CD4-positive, CD25-positive, alpha-beta regulatory T cell (primary cell): ENCODE measurements around the gene ISLR2. TPM values are rescaled to one million over a fixed set of nuclear protein-coding genes. Genes with fewer than 3 reads are reported as not detected.
"Not testable (repeated sequence)": the region's sequence is repeated elsewhere in the genome, so short reads cannot be mapped to it uniquely, and the experiment has no call there.

ENCODE experiments used
- ATAC-seq, 2 donors: fragments of 150-1000 bp; cut with Tn5 transposase; one replicate each; pipeline ENCODE4 v1.10.0; 2021; ENCODE audit warnings: low read depth in 2 of 2, moderate number of reproducible peaks in 2 of 2, moderate library complexity in 1 of 2
- DNase-seq, 3 donors: peaks; one replicate each; pipeline versions ENCODE4 v3.0.0 to v3.0.0-alpha.2; 2012 to 2022; ENCODE audit warnings: mixed read lengths in 1 of 3
- H3K27ac ChIP-seq: one replicate; pipeline ENCODE4 v1.7.0; 2013; ENCODE audit warnings: mild to moderate bottlenecking, low read length; ENCODE audit not compliant: insufficient read depth, poor library complexity, severe bottlenecking
- H3K27me3 ChIP-seq: one replicate; pipeline ENCODE4 v1.7.0; 2013; ENCODE audit warnings: low read length; ENCODE audit not compliant: control insufficient read depth, insufficient read depth
- H3K36me3 ChIP-seq: one replicate; pipeline ENCODE4 v1.7.0; 2013; ENCODE audit warnings: mild to moderate bottlenecking, low read length, moderate library complexity; ENCODE audit not compliant: control insufficient read depth, insufficient read depth
- H3K4me1 ChIP-seq: 2 replicates; pipeline ENCODE4 v1.7.0; 2013; ENCODE audit warnings: mild to moderate bottlenecking, low read length; ENCODE audit not compliant: insufficient read depth, control insufficient read depth, poor library complexity, severe bottlenecking
- H3K4me3 ChIP-seq: one replicate; pipeline ENCODE4 v1.7.0; 2013; ENCODE audit warnings: low read depth, mild to moderate bottlenecking, low read length, moderate library complexity
- H3K9me3 ChIP-seq, 2 experiments: 1 replicate in 1 of 2; 2 replicates in 1 of 2; pipeline ENCODE4 v1.7.0; 2013; ENCODE audit warnings: low read length in 2 of 2, mild to moderate bottlenecking in 1 of 2, moderate library complexity in 1 of 2; ENCODE audit not compliant: control insufficient read depth in 2 of 2
- H3K27ac Mint-ChIP-seq, 3 donors: one replicate each; pipeline ENCODE4 v1.8.0; 2020 to 2022; ENCODE audit warnings: mild to moderate bottlenecking in 3 of 3, mixed read lengths in 3 of 3, moderate library complexity in 2 of 3
- H3K27me3 Mint-ChIP-seq: one replicate; pipeline ENCODE4 v1.8.0; 2022; ENCODE audit warnings: mild to moderate bottlenecking, mixed read lengths
- H3K36me3 Mint-ChIP-seq: one replicate; pipeline ENCODE4 v1.8.0; 2020; ENCODE audit warnings: mixed read lengths
- H3K4me1 Mint-ChIP-seq, 4 donors: one replicate each; pipeline ENCODE4 v1.8.0; 2020 to 2022; ENCODE audit warnings: mixed read lengths in 4 of 4, mild to moderate bottlenecking in 1 of 4
- H3K4me3 Mint-ChIP-seq, 4 donors: one replicate each; pipeline ENCODE4 v1.8.0; 2020 to 2022; ENCODE audit warnings: mild to moderate bottlenecking in 4 of 4, mixed read lengths in 4 of 4, moderate library complexity in 3 of 4
- H3K9me3 Mint-ChIP-seq, 7 donors: one replicate each; pipeline ENCODE4 v1.8.0; 2020 to 2022; ENCODE audit warnings: mixed read lengths in 7 of 7, mild to moderate bottlenecking in 3 of 7, moderate library complexity in 2 of 7
- polyA plus RNA-seq, 4 donors: library from polyadenylated mRNA; unstranded; fragments of 300-500 nt; fragmentation: Illumina TruSeq; gene quantifications; one replicate each; pipeline ENCODE4 v1.2.3, GENCODE V29; 2021
- total RNA-seq: library from RNA; stranded (reverse); gene quantifications from one replicate; pipeline ENCODE4 v1.2.3, GENCODE V29; 2022

The ISLR2 gene
- total and polyA plus RNA-seq, 5 donors from 2014 or later: not detected

DNA sequence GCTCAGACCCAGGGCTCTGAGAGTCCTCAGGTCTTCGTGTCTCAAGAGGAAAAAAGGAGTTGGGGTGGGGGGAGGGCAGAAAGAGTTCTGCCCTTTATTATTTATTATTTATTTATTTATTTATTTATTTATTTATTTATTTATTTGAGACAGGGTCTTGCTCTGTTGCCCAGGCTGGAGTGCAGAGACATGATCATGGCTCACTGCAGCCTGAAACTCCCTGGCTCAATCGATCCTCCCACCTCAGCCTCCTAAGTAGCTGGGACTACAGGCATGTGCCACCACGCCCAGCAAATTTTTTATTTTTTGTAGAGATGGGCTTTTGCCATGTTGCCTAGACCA, 31.8 kb downstream of the ISLR2 start:
- DNase-seq, H3K4me3 Mint-ChIP-seq, H3K36me3 ChIP-seq, H3K27me3 ChIP-seq, H3K36me3 Mint-ChIP-seq, H3K9me3 ChIP-seq, H3K27ac ChIP-seq, H3K9me3 Mint-ChIP-seq, H3K4me1 ChIP-seq, H3K27ac Mint-ChIP-seq, H3K4me3 ChIP-seq, ATAC-seq: not testable (repeated sequence)
- Mint-ChIP-seq H3K27me3 (peaks cover 13% of the 10 kb centered on the region), H3K4me1 (peaks cover 0 to 17% (median 9%) of the 10 kb centered on the region in 4 donors)

GRCh38 chr15:74165461-74165860, 35.1 kb downstream of the ISLR2 start:
- no peaks in the 10 kb centered on the region for H3K36me3 ChIP-seq
- Mint-ChIP-seq H3K4me1 (no peaks in the 10 kb centered on the region), H3K9me3 (peaks cover 0 to 5% (median 0%) of the 10 kb centered on the region in 7 donors), H3K4me3 (no peak overlapping the region), H3K27ac (no peak overlapping the region), H3K36me3 (no peaks in the 10 kb centered on the region), H3K27me3 (peaks cover 13% of the 10 kb centered on the region)
- H3K27me3 ChIP-seq: peaks cover 2% of the 10 kb centered on the region
- DNase-seq (no peak), ATAC-seq (no peak)
- no peaks in the 10 kb centered on the region for H3K9me3 ChIP-seq
- no peak overlapping the region for H3K27ac ChIP-seq
- H3K4me3 ChIP-seq: no peak overlapping the region
- H3K4me1 ChIP-seq: no peaks in the 10 kb centered on the region

GRCh38 chr15:74167891-74168331, 37.5 kb downstream of the ISLR2 start:
- Mint-ChIP-seq H3K27ac (no peak overlapping the region), H3K4me1 (no peaks in the 10 kb centered on the region), H3K36me3 (no peaks in the 10 kb centered on the region), H3K27me3 (peaks cover 10% of the 10 kb centered on the region), H3K4me3 (no peak overlapping the region), H3K9me3 (peaks cover 0 to 5% (median 0%) of the 10 kb centered on the region in 7 donors)
- ATAC-seq (no peak), DNase-seq (no peak)
- H3K4me3 ChIP-seq: no peak overlapping the region
- H3K27me3 ChIP-seq: peaks cover 2% of the 10 kb centered on the region
- no peaks in the 10 kb centered on the region for H3K4me1 ChIP-seq
- no peak overlapping the region for H3K27ac ChIP-seq
- no peaks in the 10 kb centered on the region for H3K36me3 ChIP-seq
- H3K9me3 ChIP-seq: no peaks in the 10 kb centered on the region

- no peak overlapping the region for H3K4me3 ChIP-seq
- Mint-ChIP-seq H3K9me3 (peaks cover 0 to 5% (median 0%) of the 10 kb centered on the region in 7 donors), H3K27me3 (peaks cover 10% of the 10 kb centered on the region), H3K36me3 (no peaks in the 10 kb centered on the region), H3K27ac (no peak overlapping the region), H3K4me1 (no peaks in the 10 kb centered on the region), H3K4me3 (no peak overlapping the region)
- no peak overlapping the region for H3K27ac ChIP-seq
- no peaks in the 10 kb centered on the region for H3K4me1 ChIP-seq
- no peaks in the 10 kb centered on the region for H3K9me3 ChIP-seq
- no peaks in the 10 kb centered on the region for H3K36me3 ChIP-seq
- no peak for DNase-seq
- H3K27me3 ChIP-seq: no peaks in the 10 kb centered on the region
- ATAC-seq: no peak
These were observed 38.3 kb downstream of the ISLR2 start for GRCh38 chr15:74168711-74169126.

DNA sequence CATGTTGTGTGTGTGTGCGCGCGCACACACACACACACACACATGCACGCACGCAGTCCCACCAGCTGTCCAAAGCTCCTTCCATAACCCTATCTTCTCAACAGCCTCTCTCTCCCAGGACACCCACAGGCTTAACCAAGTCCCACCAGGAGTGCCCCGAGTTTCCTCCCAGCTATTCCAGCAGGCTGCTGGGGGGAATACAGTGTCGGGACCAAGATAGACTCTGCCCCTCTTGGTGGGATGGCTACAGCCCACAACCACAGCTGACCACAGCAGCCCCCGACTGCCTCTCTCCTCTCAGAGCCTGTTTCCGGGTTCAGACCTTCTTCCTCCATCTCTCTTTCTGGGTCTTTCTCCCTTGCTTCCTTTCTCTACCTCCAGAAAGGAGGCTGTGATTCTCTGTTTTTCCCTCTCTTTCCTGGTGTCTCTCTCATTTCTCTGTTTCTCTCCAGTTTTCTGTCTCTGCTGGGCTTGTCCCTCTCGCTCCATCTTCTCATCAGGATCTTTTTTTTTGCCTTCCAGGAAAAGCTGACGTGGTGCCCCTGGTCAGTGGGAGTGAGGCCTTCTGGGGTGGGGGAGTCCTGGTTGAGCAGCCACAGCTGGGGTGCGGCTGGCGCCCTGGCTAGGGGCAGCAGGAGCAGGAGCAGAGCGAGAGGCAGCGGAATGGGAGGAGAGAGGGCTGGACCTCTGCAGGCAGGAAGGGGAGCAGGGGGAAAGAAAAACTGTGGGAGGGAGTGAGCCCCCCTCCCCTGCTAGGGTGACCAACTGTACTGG, 39.9 kb downstream of the ISLR2 start:
- Mint-ChIP-seq H3K36me3 (no peaks in the 10 kb centered on the region), H3K27me3 (peaks cover 7% of the 10 kb centered on the region), H3K4me1 (no peaks in the 10 kb centered on the region), H3K4me3 (no peak overlapping the region), H3K27ac (no peak overlapping the region), H3K9me3 (peaks cover 0 to 2% (median 0%) of the 10 kb centered on the region in 7 donors)
- Histone ChIP-seq H3K36me3 (no peaks in the 10 kb centered on the region), H3K4me3 (no peak overlapping the region), H3K27me3 (no peaks in the 10 kb centered on the region), H3K9me3 (no peaks in the 10 kb centered on the region), H3K4me1 (no peaks in the 10 kb centered on the region), H3K27ac (no peak overlapping the region)
- DNase-seq: no peak
- no peak for ATAC-seq

DNA sequence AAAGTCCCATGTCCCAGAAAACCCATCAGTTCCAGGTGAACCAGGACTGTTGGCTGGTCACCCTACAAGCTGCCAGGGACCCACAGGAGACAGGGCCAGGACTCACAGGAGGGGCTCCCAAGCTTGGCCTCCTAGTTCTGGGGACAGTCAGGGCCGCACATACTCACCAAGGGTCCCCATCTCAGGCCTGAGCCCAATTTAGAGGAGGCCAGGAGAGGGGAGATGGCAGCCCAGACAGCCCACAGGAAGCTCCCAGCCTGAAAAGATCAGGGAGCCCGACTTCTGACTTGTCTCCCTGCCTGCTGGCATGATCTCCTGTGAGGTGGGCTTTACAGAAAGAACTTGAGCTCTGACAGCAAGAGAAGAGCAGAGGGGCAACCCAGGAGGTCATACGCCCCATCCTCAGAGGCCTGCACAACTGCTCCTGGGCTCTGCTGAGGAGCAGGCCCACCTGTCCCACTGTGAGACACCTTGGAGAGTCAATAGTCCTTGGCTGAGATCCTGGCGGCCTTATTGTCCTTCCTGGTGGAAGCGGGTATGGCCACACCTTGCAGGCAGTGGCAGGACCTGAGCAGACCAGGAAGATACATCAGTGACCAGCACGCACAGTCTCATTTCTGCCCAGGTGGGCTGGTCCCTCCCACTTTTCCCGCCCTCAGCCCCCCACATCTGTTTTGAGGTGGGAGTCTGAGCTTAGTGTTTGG, 40.6 kb downstream of the ISLR2 start:
- Mint-ChIP-seq H3K9me3 (peaks cover 0 to 2% (median 0%) of the 10 kb centered on the region in 7 donors), H3K4me3 (no peak overlapping the region), H3K27me3 (no peaks in the 10 kb centered on the region), H3K36me3 (no peaks in the 10 kb centered on the region), H3K27ac (peak overlapping the region in 1 of 3 donors; percentile 48), H3K4me1 (no peaks in the 10 kb centered on the region)
- ATAC-seq (no peak), DNase-seq (no peak)
- Histone ChIP-seq H3K27ac (no peak overlapping the region), H3K4me3 (no peak overlapping the region), H3K9me3 (no peaks in the 10 kb centered on the region), H3K27me3 (no peaks in the 10 kb centered on the region), H3K4me1 (no peaks in the 10 kb centered on the region), H3K36me3 (no peaks in the 10 kb centered on the region)

- ATAC-seq (no peak), DNase-seq (no peak)
- Mint-ChIP-seq H3K27me3 (no peaks in the 10 kb centered on the region), H3K9me3 (peaks cover 0 to 2% (median 0%) of the 10 kb centered on the region in 7 donors), H3K4me1 (no peaks in the 10 kb centered on the region), H3K27ac (no peak overlapping the region), H3K36me3 (no peaks in the 10 kb centered on the region), H3K4me3 (no peak overlapping the region)
- H3K36me3 ChIP-seq: no peaks in the 10 kb centered on the region
- H3K27ac ChIP-seq: no peak overlapping the region
- H3K4me3 ChIP-seq: no peak overlapping the region
- no peaks in the 10 kb centered on the region for H3K9me3 ChIP-seq
- H3K4me1 ChIP-seq: no peaks in the 10 kb centered on the region
- no peaks in the 10 kb centered on the region for H3K27me3 ChIP-seq
These were observed 41.7 kb downstream of the ISLR2 start for GRCh38 chr15:74171965-74172541.
